SU-DHL-6 (cell line): Measurements from ENCODE around the gene FRAS1.

Source experiments
- EZH2phosphoT487 ChIP-seq: fragments of 200-600 bp; sonication (generic), shearing (Covaris generic); conservative IDR thresholded peaks from 2 replicates; pipeline ENCODE4 v1.6.1; 2018; ENCODE audit warnings: mild to moderate bottlenecking, antibody characterized with exemption, low read length, moderate library complexity, mixed read lengths
- TF ChIP-seq, protein P1 (sequence below): fragments of 200-600 bp; sonication (generic); IDR thresholded peaks from one replicate; pipeline ENCODE4 v1.5.1; 2017; ENCODE audit warnings: antibody characterized with exemption, mild to moderate bottlenecking, low read length, moderate library complexity; ENCODE audit not compliant: insufficient read depth, poor library complexity, severe bottlenecking

DNA sequence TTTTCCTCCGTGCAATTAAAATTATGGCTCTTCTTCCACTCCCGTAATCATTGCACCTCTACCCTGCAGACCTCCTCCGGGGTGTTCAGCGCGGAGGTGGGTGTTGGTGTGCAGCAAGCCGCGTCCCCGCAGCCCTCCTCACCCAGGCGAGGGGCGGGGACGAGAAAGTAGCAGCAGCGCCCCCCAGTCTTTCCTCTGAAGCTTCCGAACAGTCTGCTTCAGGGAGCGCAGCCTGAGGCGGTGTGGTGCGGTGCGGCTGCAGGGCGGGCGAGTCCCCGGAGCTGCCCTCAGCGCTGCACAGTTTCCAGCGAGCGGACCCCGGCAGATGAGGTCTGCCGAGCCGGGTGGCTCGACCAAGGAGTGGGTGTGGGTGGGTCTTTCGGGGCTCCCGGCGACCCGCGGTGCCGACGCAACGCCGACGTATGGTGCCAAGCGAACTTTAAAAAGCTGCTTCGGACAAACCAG, at the start of gene FRAS1:
- TF ChIP-seq, protein P1, sequence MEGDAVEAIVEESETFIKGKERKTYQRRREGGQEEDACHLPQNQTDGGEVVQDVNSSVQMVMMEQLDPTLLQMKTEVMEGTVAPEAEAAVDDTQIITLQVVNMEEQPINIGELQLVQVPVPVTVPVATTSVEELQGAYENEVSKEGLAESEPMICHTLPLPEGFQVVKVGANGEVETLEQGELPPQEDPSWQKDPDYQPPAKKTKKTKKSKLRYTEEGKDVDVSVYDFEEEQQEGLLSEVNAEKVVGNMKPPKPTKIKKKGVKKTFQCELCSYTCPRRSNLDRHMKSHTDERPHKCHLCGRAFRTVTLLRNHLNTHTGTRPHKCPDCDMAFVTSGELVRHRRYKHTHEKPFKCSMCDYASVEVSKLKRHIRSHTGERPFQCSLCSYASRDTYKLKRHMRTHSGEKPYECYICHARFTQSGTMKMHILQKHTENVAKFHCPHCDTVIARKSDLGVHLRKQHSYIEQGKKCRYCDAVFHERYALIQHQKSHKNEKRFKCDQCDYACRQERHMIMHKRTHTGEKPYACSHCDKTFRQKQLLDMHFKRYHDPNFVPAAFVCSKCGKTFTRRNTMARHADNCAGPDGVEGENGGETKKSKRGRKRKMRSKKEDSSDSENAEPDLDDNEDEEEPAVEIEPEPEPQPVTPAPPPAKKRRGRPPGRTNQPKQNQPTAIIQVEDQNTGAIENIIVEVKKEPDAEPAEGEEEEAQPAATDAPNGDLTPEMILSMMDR, result no peak
- no peak for TF ChIP-seq EZH2phosphoT487
